ENCODE data around the gene TIGAR.

- TF ChIP-seq EZH2 (IDR thresholded peaks at IDR 0.05; ENCODE audit: borderline replicate concordance, low read length) (no peak), CTCF (IDR thresholded peaks at IDR 0.05; ENCODE audit: low read length) (no peak)
Measured at GRCh38 chr12:4279198-4279690, 41.8 kb upstream of the TIGAR start.

Measured in OCI-LY1 (cell line).